ENCODE data around the gene DUSP5.
A peak's percentile ranks its signal among the peaks of the same experiment; 100 is the strongest.

The DUSP5 gene

GRCh38 chr10:110471566-110472139 is 26.1 kb upstream of the DUSP5 start:
- CTCF ChIA-PET = interaction anchor here (0.6 to 1.0 kb wide), 2 partner anchors 148 to 908 kb away, joined by 3 read pairs; no protein-coding TSS in a partner anchor
- no peak for TF ChIP-seq ZNF2 (tag by site-specific recombination; IDR thresholded peaks at IDR 0.05)
- no peak for TF ChIP-seq ZBTB6 (tag by site-specific recombination; IDR thresholded peaks at IDR 0.05)
- no peak for TF ChIP-seq AEBP2 (tag by site-specific recombination; IDR thresholded peaks at IDR 0.05; ENCODE audit: borderline replicate concordance)
- no peak for TF ChIP-seq ZNF473 (tag by site-specific recombination; IDR thresholded peaks at IDR 0.05)
- TF ChIP-seq ZIC2 (tag by site-specific recombination; IDR thresholded peaks at IDR 0.05) = peak; percentile 59
- peak; percentile 17; the same call in 1 of the 2 replicates for TF ChIP-seq EGR2 (tag by site-specific recombination; IDR thresholded peaks at IDR 0.05; ENCODE audit: low read depth)
- TF ChIP-seq ZNF585B (tag by site-specific recombination; IDR thresholded peaks at IDR 0.05) = no peak
- peak; percentile 43 for TF ChIP-seq ZFHX2 (tag by site-specific recombination; conservative IDR thresholded peaks at IDR 0.05)
- no peak overlapping the region for H3K4me3 ChIP-seq (ENCODE audit: low read depth, low read length)
- POLR2A ChIA-PET = interaction anchor here (0.6 kb wide), 1 partner anchor 91 kb away, joined by 4 read pairs; no protein-coding TSS in a partner anchor
- H3K27ac ChIP-seq (ENCODE audit: extremely low read depth, low read depth, low read length) = no peak overlapping the region
- H3K9me3 ChIP-seq (ENCODE audit: control insufficient read depth, insufficient read depth, low read depth, low read length) = no peaks in the 10 kb centered on the region
- H3K36me3 ChIP-seq (ENCODE audit: control insufficient read depth in 2 of 2, insufficient read depth in 1 of 2, low read length in 2 of 2) = no peaks in the 10 kb centered on the region
- no peaks in the 10 kb centered on the region for H3K4me1 ChIP-seq (ENCODE audit: control insufficient read depth, insufficient read depth, low read length)

GRCh38 chr10:110474017-110474416 is 23.7 kb upstream of the DUSP5 start:
- Histone ChIP-seq H3K27ac (ENCODE audit: extremely low read depth, low read depth, low read length) (no peak overlapping the region), H3K4me1 (ENCODE audit: control insufficient read depth, insufficient read depth, low read length) (no peaks in the 10 kb centered on the region), H3K9me3 (ENCODE audit: control insufficient read depth, insufficient read depth, low read depth, low read length) (no peaks in the 10 kb centered on the region), H3K36me3 (ENCODE audit: control insufficient read depth in 2 of 2, insufficient read depth in 1 of 2, low read length in 2 of 2) (no peaks in the 10 kb centered on the region), H3K4me3 (ENCODE audit: low read depth, low read length) (no peak overlapping the region)
- ChIA-PET CTCF (interaction anchor here (1.0 to 1.4 kb wide), 4 partner anchors 10 to 120 kb away, joined by 3 to 5 read pairs (median 3); no protein-coding TSS in a partner anchor), POLR2A (no interaction called here)
- TF ChIP-seq KLF1 (tag by site-specific recombination; IDR thresholded peaks at IDR 0.05) = no peak

- CTCF ChIA-PET = interaction anchor here (0.7 to 1.4 kb wide), 4 partner anchors 11 to 244 kb away, joined by 3 to 4 read pairs (median 3); no protein-coding TSS in a partner anchor
- no peak overlapping the region for H3K27ac ChIP-seq (ENCODE audit: extremely low read depth, low read depth, low read length)
- H3K4me1 ChIP-seq (ENCODE audit: control insufficient read depth, insufficient read depth, low read length) = no peaks in the 10 kb centered on the region
- POLR2A ChIA-PET = no interaction called here
- H3K9me3 ChIP-seq (ENCODE audit: control insufficient read depth, insufficient read depth, low read depth, low read length) = no peaks in the 10 kb centered on the region
- no peak overlapping the region for H3K4me3 ChIP-seq (ENCODE audit: low read depth, low read length)
- no peak for TF ChIP-seq KLF16 (tag by site-specific recombination; IDR thresholded peaks at IDR 0.05)
- no peak for TF ChIP-seq ZNF76 (tag by site-specific recombination; IDR thresholded peaks at IDR 0.05; ENCODE audit: borderline replicate concordance, low read depth)
- 0 out of 2 replicates have a peak, but pooled peaks have one; percentile 20 for TF ChIP-seq ZNF600 (tag by site-specific recombination; IDR thresholded peaks at IDR 0.05)
- no peak for TF ChIP-seq MEIS1 (CRISPR knock-in tag; IDR thresholded peaks at IDR 0.05; ENCODE audit: borderline replicate concordance)
- no peaks in the 10 kb centered on the region for H3K36me3 ChIP-seq (ENCODE audit: control insufficient read depth in 2 of 2, insufficient read depth in 1 of 2, low read length in 2 of 2)
These were observed 22.9 kb upstream of the DUSP5 start for GRCh38 chr10:110474826-110475225.

GRCh38 chr10:110475722-110476515 is 21.8 kb upstream of the DUSP5 start:
- POLR2A ChIA-PET = interaction anchor here (0.7 kb wide), 1 partner anchor 21 kb away, joined by 3 read pairs; no protein-coding TSS in a partner anchor
- CTCF ChIA-PET = interaction anchor here (1.0 kb wide), 1 partner anchor 121 kb away, joined by 4 read pairs; no protein-coding TSS in a partner anchor
- TF ChIP-seq ZNF169 (tag by site-specific recombination; IDR thresholded peaks at IDR 0.05) (no peak), ZNF24 (tag by site-specific recombination; IDR thresholded peaks at IDR 0.05) (no peak), KLF1 (tag by site-specific recombination; IDR thresholded peaks at IDR 0.05) (peak; percentile 33), ZNF510 (tag by site-specific recombination; IDR thresholded peaks at IDR 0.05; ENCODE audit: insufficient replicate concordance) (no peak), ZNF645 (tag by site-specific recombination; IDR thresholded peaks at IDR 0.05) (no peak), GLIS1 (tag by site-specific recombination; IDR thresholded peaks at IDR 0.05) (peak; percentile 58), ZNF157 (tag by site-specific recombination; IDR thresholded peaks at IDR 0.05) (no peak), WT1 (tag by site-specific recombination; IDR thresholded peaks at IDR 0.05) (peak; percentile 53; the same call in 1 of the 2 replicates), RBAK (tag by site-specific recombination; IDR thresholded peaks at IDR 0.05) (no peak), IKZF3 (tag by site-specific recombination; IDR thresholded peaks at IDR 0.05) (no peak), ZNF48 (tag by site-specific recombination; IDR thresholded peaks at IDR 0.05) (no peak), ZNF561 (tag by site-specific recombination; IDR thresholded peaks at IDR 0.05; ENCODE audit: borderline replicate concordance) (no peak)

More at GRCh38 chr10:110475722-110476515, 21.8 kb upstream of the DUSP5 start:
- Histone ChIP-seq H3K36me3 (ENCODE audit: control insufficient read depth in 2 of 2, insufficient read depth in 1 of 2, low read length in 2 of 2) (no peaks in the 10 kb centered on the region), H3K9me3 (ENCODE audit: control insufficient read depth, insufficient read depth, low read depth, low read length) (no peaks in the 10 kb centered on the region), H3K4me3 (ENCODE audit: low read depth, low read length) (no peak overlapping the region), H3K27ac (ENCODE audit: extremely low read depth, low read depth, low read length) (no peak overlapping the region), H3K4me1 (ENCODE audit: control insufficient read depth, insufficient read depth, low read length) (no peaks in the 10 kb centered on the region)
